GM18951 (cell line): Measurements from ENCODE around the gene POLG.

Experiments
- POLR2A ChIP-seq: IDR thresholded peaks from 4 replicates; pipeline ENCODE4 v1.6.1; 2011; ENCODE audit warnings: mild to moderate bottlenecking; ENCODE audit not compliant: insufficient read length, insufficient read depth; ENCODE audit errors: extremely low read depth
- in situ Hi-C: fragments of 300-500 bp; cut with MboI; formaldehyde crosslinking; loops from one replicate; pipeline ENCODE4 v1.12.0; 2022; ENCODE audit warnings: low sequenced_read_pairs, mixed read lengths, inconsistent platforms; ENCODE audit not compliant: unreplicated experiment

The POLG gene

GRCh38 chr15:89358755-89359439 lies 24.3 kb upstream of the POLG start:
- in situ Hi-C loops: no loop called here
- TF ChIP-seq POLR2A: no peak

- TF ChIP-seq POLR2A: no peak
- in situ Hi-C loops: no loop called here
Measured at GRCh38 chr15:89358435-89358754, 23.8 kb upstream of the POLG start.

- in situ Hi-C loops: no loop called here
- TF ChIP-seq POLR2A: no peak
Measured at GRCh38 chr15:89356634-89357298, 22.1 kb upstream of the POLG start.

- in situ Hi-C loops: loop anchor here (5.0 kb wide), 1 partner anchor 78 kb away; no protein-coding TSS in a partner anchor
- no peak for TF ChIP-seq POLR2A
Measured at GRCh38 chr15:89353991-89354390, 19.4 kb upstream of the POLG start.

- in situ Hi-C loops: loop anchor here (5.0 kb wide), 1 partner anchor 80 kb away; no protein-coding TSS in a partner anchor
Measured at GRCh38 chr15:89352476-89352875, 17.9 kb upstream of the POLG start.

GRCh38 chr15:89349206-89349558 lies 14.6 kb upstream of the POLG start:
- in situ Hi-C loops: no loop called here

More at GRCh38 chr15:89352476-89352875, 17.9 kb upstream of the POLG start:
- no peak for TF ChIP-seq POLR2A

GRCh38 chr15:89346516-89347231 lies 12.1 kb upstream of the POLG start:
- no peak for TF ChIP-seq POLR2A
- in situ Hi-C loops: no loop called here

More at GRCh38 chr15:89349206-89349558, 14.6 kb upstream of the POLG start:
- no peak for TF ChIP-seq POLR2A

GRCh38 chr15:89345248-89345647 lies 10.6 kb upstream of the POLG start:
- no peak for TF ChIP-seq POLR2A
- in situ Hi-C loops: no loop called here

- TF ChIP-seq POLR2A: no peak
- in situ Hi-C loops: no loop called here
Measured at GRCh38 chr15:89342840-89343239, 8.2 kb upstream of the POLG start.

GRCh38 chr15:89341316-89342005 lies 6.8 kb upstream of the POLG start:
- TF ChIP-seq POLR2A: no peak
- in situ Hi-C loops: no loop called here

GRCh38 chr15:89340573-89340972 lies 5.9 kb upstream of the POLG start:
- no peak for TF ChIP-seq POLR2A
- in situ Hi-C loops: no loop called here

GRCh38 chr15:89338036-89338435 lies 3.4 kb upstream of the POLG start:
- in situ Hi-C loops: no loop called here
- TF ChIP-seq POLR2A: no peak
